PC-9 (cell line): ENCODE measurements around the gene WDR43.

ENCODE experiments used
- CTCF ChIP-seq: fragments of 200-600 bp; sonication (generic); conservative IDR thresholded peaks from 2 replicates; pipeline ENCODE4 v1.6.1; 2017; ENCODE audit warnings: mixed run types, antibody characterized with exemption, mild to moderate bottlenecking, moderate library complexity
- EZH2 ChIP-seq: fragments of 200-600 bp; sonication (generic); IDR thresholded peaks from 2 replicates; pipeline ENCODE4 v1.8.0; 2017; ENCODE audit warnings: antibody characterized with exemption, low read depth

- TF ChIP-seq CTCF (no peak), EZH2 (no peak)
Observed at GRCh38 chr2:28880193-28880592, 14.3 kb upstream of the WDR43 start.
